PC-3 (cell line): Measurements from ENCODE around the gene SLC25A21. TPM values are rescaled to one million over a fixed set of nuclear protein-coding genes. Genes with fewer than 3 reads are reported as not detected.

Experiments used
- ATAC-seq: fragments of 200-7000 bp; cut with Tn5 transposase; 2 replicates; pipeline ENCODE4 v1.9.1; 2020; ENCODE audit warnings: mild to moderate bottlenecking, moderate library complexity
- BruUV-seq: library from RNA; stranded (reverse); fragments of 400-500 nt; replicated peaks from 2 replicates; lab custom pipeline; 2021; lab: Mats Ljungman, UMichigan
- CTCF ChIA-PET: fragments of 300-600 bp; sonication (Branson Sonifier 250); formaldehyde crosslinking; loops from one replicate; lab custom pipeline; 2022; ENCODE audit warnings: antibody characterized with exemption; lab: Charles Lee
- POLR2A ChIA-PET: fragments of 300-600 bp; sonication (Branson Sonifier 250); formaldehyde crosslinking; loops from one replicate; lab custom pipeline; 2022; ENCODE audit warnings: antibody characterized with exemption; ENCODE audit not compliant: unreplicated experiment; lab: Charles Lee
- DNase-seq: peaks from one replicate; pipeline ENCODE4 v3.0.0-alpha.2; 2015
- H2AFZ ChIP-seq: fragments of 300-600 bp; sonication (generic); 2 replicates; pipeline ENCODE4 v1.6.0; 2016; ENCODE audit warnings: antibody characterized with exemption, low read length
- H3F3A ChIP-seq: fragments of 300-600 bp; sonication (generic); one replicate; pipeline ENCODE4 v1.6.0; 2017; ENCODE audit warnings: antibody characterized with exemption, low read length, control low read depth, mild to moderate bottlenecking; ENCODE audit not compliant: unreplicated experiment
- H3K27ac ChIP-seq: fragments of 300-600 bp; sonication (generic); 2 replicates; pipeline ENCODE4 v1.5.1; 2016; ENCODE audit warnings: mild to moderate bottlenecking, low read length
- H3K27me3 ChIP-seq: fragments of 300-600 bp; sonication (generic); 2 replicates; pipeline ENCODE4 v1.6.1; 2016; ENCODE audit warnings: low read length, mixed read lengths
- H3K36me3 ChIP-seq: fragments of 300-600 bp; sonication (generic); 2 replicates; pipeline ENCODE4 v1.6.1; 2016; ENCODE audit warnings: low read depth, mixed run types, low read length, mixed read lengths
- H3K4me1 ChIP-seq: fragments of 300-600 bp; sonication (generic); 2 replicates; pipeline ENCODE4 v1.5.1; 2016; ENCODE audit warnings: low read length; ENCODE audit not compliant: insufficient read depth
- H3K4me2 ChIP-seq: fragments of 300-600 bp; sonication (generic); 2 replicates; pipeline ENCODE4 v1.6.0; 2016; ENCODE audit warnings: low read length
- H3K4me3 ChIP-seq: fragments of 300-600 bp; sonication (generic); 2 replicates; pipeline ENCODE4 v1.5.1; 2016; ENCODE audit warnings: mild to moderate bottlenecking, low read length, mixed read lengths
- H3K79me2 ChIP-seq: fragments of 300-600 bp; sonication (generic); 2 replicates; pipeline ENCODE4 v1.6.1; 2017; ENCODE audit warnings: low read length, mixed read lengths
- H3K9ac ChIP-seq: fragments of 300-600 bp; sonication (generic); 2 replicates; pipeline ENCODE4 v1.6.0; 2016; ENCODE audit warnings: mild to moderate bottlenecking, low read length
- H3K9me2 ChIP-seq: fragments of 300-600 bp; sonication (generic); replicated peaks from 2 replicates; pipeline ENCODE4 v1.6.1; 2016; ENCODE audit warnings: mixed run types, low read length, mixed read lengths
- H3K9me3 ChIP-seq: fragments of 300-600 bp; sonication (generic); 2 replicates; pipeline ENCODE4 v1.6.1; 2016; ENCODE audit warnings: low read length, mixed read lengths
- H4K20me1 ChIP-seq: fragments of 300-600 bp; sonication (generic); 2 replicates; pipeline ENCODE4 v1.6.1; 2016; ENCODE audit warnings: low read length, mixed read lengths
- EZH2 ChIP-seq: fragments of 300-600 bp; sonication (generic); IDR thresholded peaks from one replicate; pipeline ENCODE4 v1.6.1; 2017; ENCODE audit warnings: antibody characterized with exemption, mild to moderate bottlenecking, low read length; ENCODE audit not compliant: unreplicated experiment
- EZH2phosphoT487 ChIP-seq: fragments of 300-600 bp; sonication (generic); IDR thresholded peaks from 2 replicates; pipeline ENCODE4 v1.6.1; 2018; ENCODE audit warnings: mild to moderate bottlenecking, antibody characterized with exemption, low read length, borderline replicate concordance
- intact Hi-C: fragments of 100-400 bp; cut with micrococcal nuclease; formaldehyde crosslinking; loops from 2 replicates; pipeline ENCODE4 v1.9.0; 2023
- total RNA-seq: library from RNA; depleted of rRNA; stranded (reverse); fragments of >200 nt; gene quantifications from 2 replicates; pipeline ENCODE4 v1.2.3, GENCODE V29; 2014
- TF ChIP-seq, protein P1 (sequence below): fragments of 300-600 bp; sonication (generic); conservative IDR thresholded peaks from 2 replicates; pipeline ENCODE4 v1.5.1; 2017; ENCODE audit warnings: antibody characterized with exemption, low read depth, mild to moderate bottlenecking, low read length

Gene SLC25A21
- total RNA-seq, 1 experiment from 2014 or later = 0.87 TPM

DNA sequence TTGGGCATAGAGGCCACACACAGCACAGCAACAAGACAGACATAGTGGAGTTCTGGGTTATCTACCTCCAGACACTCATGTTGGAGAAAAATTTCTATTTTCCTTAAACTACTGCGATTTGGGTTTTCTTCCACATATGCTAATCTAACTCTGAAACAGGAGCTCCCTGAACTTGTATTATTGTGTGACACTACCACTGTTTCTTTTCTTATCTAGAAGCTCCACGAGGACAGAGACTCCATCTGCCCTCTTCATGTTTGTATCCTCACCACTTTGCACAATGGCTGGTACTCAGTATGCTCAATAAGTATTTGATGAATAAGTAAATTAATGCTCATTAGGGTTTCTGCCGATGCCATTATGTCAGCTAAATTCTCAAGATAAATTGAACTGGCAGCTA is 292.1 kb downstream of the SLC25A21 start:
- DNase-seq (no peak), ATAC-seq (no peak)

DNA sequence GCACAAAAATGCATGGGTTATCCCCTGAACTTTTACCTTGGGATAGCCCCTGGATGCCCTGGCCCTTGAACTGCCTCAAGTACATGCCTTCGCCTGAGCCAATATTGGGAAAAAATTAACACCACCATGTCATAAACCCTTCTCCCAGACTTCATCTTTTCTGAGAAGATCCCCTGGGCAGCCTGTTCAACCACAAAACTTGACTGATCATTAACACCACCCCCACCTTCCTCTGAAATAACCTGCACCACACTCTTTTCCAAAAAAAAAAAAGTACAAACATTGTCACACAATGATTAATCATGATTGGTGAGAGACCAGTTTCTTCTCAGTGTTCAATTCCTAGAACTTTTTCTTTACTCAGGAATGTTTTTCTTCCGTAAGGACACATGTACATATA is 292.8 kb downstream of the SLC25A21 start:
- H3K27me3 ChIP-seq = no peaks in the 10 kb centered on the region
- BruUV-seq = no TSS peak
- CTCF ChIA-PET = no interaction called here

More for the DNA sequence above, 292.1 kb downstream of the SLC25A21 start:
- no TSS peak for BruUV-seq
- Histone ChIP-seq H3K4me3 (no peak overlapping the region), H3K4me2 (no peak overlapping the region), H3K36me3 (no peaks in the 10 kb centered on the region), H3F3A (no peaks in the 10 kb centered on the region), H2AFZ (no peak overlapping the region), H4K20me1 (no peaks in the 10 kb centered on the region), H3K27ac (no peak overlapping the region), H3K9ac (no peak overlapping the region), H3K79me2 (no peaks in the 10 kb centered on the region), H3K9me3 (peaks cover 6% of the 10 kb centered on the region; the same call in 1 of the 2 replicates), H3K4me1 (no peaks in the 10 kb centered on the region), H3K9me2 (no peaks in the 10 kb centered on the region), H3K27me3 (no peaks in the 10 kb centered on the region)
- POLR2A ChIA-PET = no interaction called here
- intact Hi-C loops = no loop called here
- CTCF ChIA-PET = interaction anchor here (0.5 kb wide), 1 partner anchor 269 kb away, joined by 3 read pairs; no protein-coding TSS in a partner anchor
- TF ChIP-seq EZH2phosphoT487 (no peak), EZH2 (no peak)
- TF ChIP-seq, protein P1, sequence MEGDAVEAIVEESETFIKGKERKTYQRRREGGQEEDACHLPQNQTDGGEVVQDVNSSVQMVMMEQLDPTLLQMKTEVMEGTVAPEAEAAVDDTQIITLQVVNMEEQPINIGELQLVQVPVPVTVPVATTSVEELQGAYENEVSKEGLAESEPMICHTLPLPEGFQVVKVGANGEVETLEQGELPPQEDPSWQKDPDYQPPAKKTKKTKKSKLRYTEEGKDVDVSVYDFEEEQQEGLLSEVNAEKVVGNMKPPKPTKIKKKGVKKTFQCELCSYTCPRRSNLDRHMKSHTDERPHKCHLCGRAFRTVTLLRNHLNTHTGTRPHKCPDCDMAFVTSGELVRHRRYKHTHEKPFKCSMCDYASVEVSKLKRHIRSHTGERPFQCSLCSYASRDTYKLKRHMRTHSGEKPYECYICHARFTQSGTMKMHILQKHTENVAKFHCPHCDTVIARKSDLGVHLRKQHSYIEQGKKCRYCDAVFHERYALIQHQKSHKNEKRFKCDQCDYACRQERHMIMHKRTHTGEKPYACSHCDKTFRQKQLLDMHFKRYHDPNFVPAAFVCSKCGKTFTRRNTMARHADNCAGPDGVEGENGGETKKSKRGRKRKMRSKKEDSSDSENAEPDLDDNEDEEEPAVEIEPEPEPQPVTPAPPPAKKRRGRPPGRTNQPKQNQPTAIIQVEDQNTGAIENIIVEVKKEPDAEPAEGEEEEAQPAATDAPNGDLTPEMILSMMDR = no peak

More for the DNA sequence above, 292.8 kb downstream of the SLC25A21 start:
- Histone ChIP-seq H2AFZ (no peak overlapping the region), H3K4me1 (peaks cover 6% of the 10 kb centered on the region; the same call in 1 of the 2 replicates), H3K27ac (no peak overlapping the region), H4K20me1 (no peaks in the 10 kb centered on the region), H3F3A (no peaks in the 10 kb centered on the region), H3K4me2 (no peak overlapping the region), H3K79me2 (no peaks in the 10 kb centered on the region), H3K36me3 (no peaks in the 10 kb centered on the region), H3K4me3 (no peak overlapping the region), H3K9me3 (no peaks in the 10 kb centered on the region), H3K9ac (no peak overlapping the region), H3K9me2 (no peaks in the 10 kb centered on the region)
- DNase-seq = no peak
- intact Hi-C loops = no loop called here
- ATAC-seq = no peak
- TF ChIP-seq, protein P1 = no peak
- POLR2A ChIA-PET = interaction anchor here (0.7 kb wide), 1 partner anchor 151 kb away, joined by 3 read pairs; no protein-coding TSS in a partner anchor
